Fibroblast of mammary gland (primary cell): Measurements from ENCODE around the gene TSSK3.

Source experiments
- DNase-seq: peaks from one replicate; pipeline ENCODE4 v3.0.0-alpha.2; 2010; ENCODE audit warnings: low read depth
- H3K4me3 ChIP-seq: 2 replicates; pipeline ENCODE4 v1.5.1; 2011; ENCODE audit warnings: low read depth, mild to moderate bottlenecking, low read length, moderate library complexity; ENCODE audit not compliant: control insufficient read depth
- CTCF ChIP-seq: conservative IDR thresholded peaks from 2 replicates; pipeline ENCODE4 v1.5.1; 2011; ENCODE audit warnings: low read depth, low read length, inconsistent platforms; ENCODE audit not compliant: control insufficient read depth, insufficient read depth

TSSK3 gene

GRCh38 chr1:32400876-32401631, 38.7 kb downstream of the TSSK3 start:
- TF ChIP-seq CTCF: peak; percentile 91
- H3K4me3 ChIP-seq: no peak overlapping the region
- DNase-seq: peak; percentile 95

GRCh38 chr1:32404946-32405345, 42.6 kb downstream of the TSSK3 start:
- H3K4me3 ChIP-seq: no peak overlapping the region
- DNase-seq: no peak
- no peak for TF ChIP-seq CTCF

GRCh38 chr1:32405672-32406467, 43.5 kb downstream of the TSSK3 start:
- DNase-seq: no peak
- TF ChIP-seq CTCF: no peak

GRCh38 chr1:32406629-32407111, 44.3 kb downstream of the TSSK3 start:
- TF ChIP-seq CTCF: no peak
- no peak for DNase-seq
- H3K4me3 ChIP-seq: no peak overlapping the region

More at GRCh38 chr1:32405672-32406467, 43.5 kb downstream of the TSSK3 start:
- no peak overlapping the region for H3K4me3 ChIP-seq

- no peak for DNase-seq
- no peak overlapping the region for H3K4me3 ChIP-seq
- TF ChIP-seq CTCF: no peak
These were observed 48.9 kb downstream of the TSSK3 start for GRCh38 chr1:32411261-32411660.

- H3K4me3 ChIP-seq: no peak overlapping the region
- peak; percentile 66 for DNase-seq
- TF ChIP-seq CTCF: peak; percentile 81
These were observed 51.3 kb downstream of the TSSK3 start for GRCh38 chr1:32413507-32414185.
